Measurements from ENCODE around the gene DLEC1.

DNA sequence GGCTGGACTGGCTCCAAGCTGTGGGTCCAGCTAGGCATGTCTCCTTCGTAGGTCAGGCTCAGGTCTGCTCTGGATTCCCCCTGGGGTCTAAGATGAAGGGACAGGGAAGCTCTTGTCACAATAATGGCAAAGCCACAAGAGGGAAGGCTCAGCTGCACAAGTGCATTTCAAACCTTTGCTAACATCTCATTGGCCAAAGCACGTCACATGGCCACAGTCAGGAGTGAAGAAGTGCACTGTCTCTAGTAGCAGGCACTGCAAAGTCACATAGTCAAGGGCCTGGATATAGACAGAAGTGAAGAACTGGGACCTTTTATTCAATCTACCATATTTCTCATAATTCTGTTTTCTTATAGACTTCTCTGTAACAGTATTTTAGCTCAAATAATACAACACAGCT is 20.1 kb downstream of the DLEC1 start:
- TF ChIP-seq REST (IDR thresholded peaks at IDR 0.05) (no peak), SREBF2 (IDR thresholded peaks at IDR 0.05) (no peak), ELK1 (IDR thresholded peaks at IDR 0.05; ENCODE audit: low read depth, low read length) (no peak), PHF8 (IDR thresholded peaks at IDR 0.05; ENCODE audit: borderline replicate concordance, low read depth) (no peak), EP300 (IDR thresholded peaks at IDR 0.05) (no peak), EHMT2 (IDR thresholded peaks at IDR 0.05; ENCODE audit: low read depth) (no peak)
- TF ChIP-seq, protein P1, sequence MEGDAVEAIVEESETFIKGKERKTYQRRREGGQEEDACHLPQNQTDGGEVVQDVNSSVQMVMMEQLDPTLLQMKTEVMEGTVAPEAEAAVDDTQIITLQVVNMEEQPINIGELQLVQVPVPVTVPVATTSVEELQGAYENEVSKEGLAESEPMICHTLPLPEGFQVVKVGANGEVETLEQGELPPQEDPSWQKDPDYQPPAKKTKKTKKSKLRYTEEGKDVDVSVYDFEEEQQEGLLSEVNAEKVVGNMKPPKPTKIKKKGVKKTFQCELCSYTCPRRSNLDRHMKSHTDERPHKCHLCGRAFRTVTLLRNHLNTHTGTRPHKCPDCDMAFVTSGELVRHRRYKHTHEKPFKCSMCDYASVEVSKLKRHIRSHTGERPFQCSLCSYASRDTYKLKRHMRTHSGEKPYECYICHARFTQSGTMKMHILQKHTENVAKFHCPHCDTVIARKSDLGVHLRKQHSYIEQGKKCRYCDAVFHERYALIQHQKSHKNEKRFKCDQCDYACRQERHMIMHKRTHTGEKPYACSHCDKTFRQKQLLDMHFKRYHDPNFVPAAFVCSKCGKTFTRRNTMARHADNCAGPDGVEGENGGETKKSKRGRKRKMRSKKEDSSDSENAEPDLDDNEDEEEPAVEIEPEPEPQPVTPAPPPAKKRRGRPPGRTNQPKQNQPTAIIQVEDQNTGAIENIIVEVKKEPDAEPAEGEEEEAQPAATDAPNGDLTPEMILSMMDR (IDR thresholded peaks at IDR 0.05), result no peak

Data from A549 (cell line).